HCT116 (cell line): ENCODE results near the gene MTPN. TPM values are rescaled to one million over a fixed set of nuclear protein-coding genes. Genes with fewer than 3 reads are reported as not detected.

ENCODE experiments used
- ATAC-seq: fragments of 200-7000 bp; cut with Tn5 transposase; 2 replicates; pipeline ENCODE4 v1.9.1; 2020; ENCODE audit warnings: mild to moderate bottlenecking, moderate library complexity
- BruUV-seq: library from RNA; stranded (reverse); fragments of 400-500 nt; replicated peaks from 2 replicates; lab custom pipeline; 2021; lab: Mats Ljungman, UMichigan
- CTCF ChIA-PET: fragments of 300-600 bp; sonication (Branson Sonifier 250); formaldehyde crosslinking; loops from one replicate; lab custom pipeline; 2021; ENCODE audit warnings: antibody characterized with exemption; lab: Charles Lee
- POLR2A ChIA-PET: fragments of 300-600, 350-600 bp; sonication (Branson Sonifier 250); formaldehyde crosslinking; loops from one replicate; lab custom pipeline; 2021; ENCODE audit warnings: antibody characterized with exemption; lab: Charles Lee
- RAD21 ChIA-PET, 2 experiments: fragments of 300-600 bp; sonication (Branson Sonifier 250); formaldehyde crosslinking; loops; one replicate each; lab custom pipeline; 2023; ENCODE audit warnings: low total read pairs in 2 of 2; ENCODE audit not compliant: uncharacterized antibody in 2 of 2, unreplicated experiment in 2 of 2, low non-redundant PET in 1 of 2; lab: Charles Lee
- DNase-seq: peaks from one replicate; pipeline ENCODE4 v3.0.0-alpha.2; 2010; ENCODE audit warnings: low read depth, low spot score
- H2AFZ ChIP-seq: fragments of 200-600 bp; shearing (Covaris generic), sonication (generic); 2 replicates; pipeline ENCODE4 v1.6.1; 2017; ENCODE audit warnings: low read depth, mixed run types, mixed read lengths, antibody characterized with exemption, low read length; ENCODE audit not compliant: poor library complexity, severe bottlenecking
- H3K27ac ChIP-seq: 2 replicates; pipeline ENCODE4 v1.5.1; 2012; ENCODE audit warnings: low read depth, low read length
- H3K27me3 ChIP-seq: fragments of 200-600 bp; sonication (generic); 2 replicates; pipeline ENCODE4 v1.6.1; 2016; ENCODE audit warnings: mixed run types, low read length, mixed read lengths; ENCODE audit not compliant: insufficient read depth
- H3K36me3 ChIP-seq, 2 experiments: fragments of 200-500 bp in 1 of 2; fragments of 200-600 bp in 1 of 2; sonication (Bioruptor generic) in 1 of 2; sonication (generic) in 1 of 2; 2 replicates each; pipeline versions ENCODE4 v1.5.1 to v1.6.1; 2014 to 2016; ENCODE audit warnings: low read length in 2 of 2, inconsistent platforms in 1 of 2, mixed read lengths in 1 of 2, mixed run types in 1 of 2; ENCODE audit not compliant: insufficient read depth in 2 of 2, control insufficient read depth in 1 of 2
- H3K4me1 ChIP-seq, 2 experiments: fragments of 200-600 bp in 1 of 2; sonication (generic) in 1 of 2; 2 replicates each; pipeline versions ENCODE4 v1.5.1 to v1.6.1; 2012 to 2017; ENCODE audit warnings: low read length in 2 of 2, inconsistent platforms in 1 of 2, mild to moderate bottlenecking in 1 of 2, mixed read lengths in 1 of 2, mixed run types in 1 of 2, moderate library complexity in 1 of 2; ENCODE audit not compliant: insufficient read depth in 2 of 2, control insufficient read depth in 1 of 2
- H3K4me2 ChIP-seq: fragments of 200-600 bp; sonication (generic); 2 replicates; pipeline ENCODE4 v1.6.1; 2017; ENCODE audit warnings: mixed run types, low read length, mixed read lengths
- H3K4me3 ChIP-seq, 2 experiments: fragments of 200-600 bp in 1 of 2; sonication (generic) in 1 of 2; replicated peaks in 1 of 2; 2 replicates each; pipeline ENCODE4 v1.5.1; 2011 to 2016; ENCODE audit warnings: low read length in 2 of 2, control low read depth in 1 of 2, low read depth in 1 of 2, mild to moderate bottlenecking in 1 of 2, mixed read lengths in 1 of 2, mixed run types in 1 of 2
- H3K79me2 ChIP-seq: fragments of 200-600 bp; sonication (generic); 2 replicates; pipeline ENCODE4 v1.6.1; 2017; ENCODE audit warnings: mild to moderate bottlenecking, mixed run types, low read length, moderate library complexity, mixed read lengths; ENCODE audit not compliant: insufficient read depth
- H3K9ac ChIP-seq: fragments of 200-600 bp; sonication (generic); 2 replicates; pipeline ENCODE4 v1.6.1; 2016; ENCODE audit warnings: low read length, mixed read lengths
- H3K9me2 ChIP-seq: fragments of 200-600 bp; sonication (generic), shearing (Covaris generic); 2 replicates; pipeline ENCODE4 v1.6.1; 2017; ENCODE audit warnings: mixed run types, mild to moderate bottlenecking, moderate library complexity; ENCODE audit not compliant: insufficient read depth
- H3K9me3 ChIP-seq, 2 experiments: fragments of 200-500 bp in 1 of 2; fragments of 200-600 bp in 1 of 2; sonication (Bioruptor generic) in 1 of 2; sonication (generic) in 1 of 2; 2 replicates each; pipeline ENCODE4 v1.6.1; 2014 to 2017; ENCODE audit warnings: low read length in 2 of 2, mixed read lengths in 2 of 2, inconsistent platforms in 1 of 2, low read depth in 1 of 2, mild to moderate bottlenecking in 1 of 2, mixed run types in 1 of 2, moderate library complexity in 1 of 2; ENCODE audit not compliant: control insufficient read depth in 1 of 2, insufficient read depth in 1 of 2
- H4K20me1 ChIP-seq: fragments of 200-600 bp; sonication (generic), shearing (Covaris generic); 2 replicates; pipeline ENCODE4 v1.6.1; 2017; ENCODE audit warnings: mixed run types, mild to moderate bottlenecking, moderate library complexity; ENCODE audit not compliant: insufficient read depth
- CBX3 ChIP-seq: IDR thresholded peaks from 2 replicates; pipeline ENCODE4 v1.6.1; 2012; ENCODE audit warnings: low read depth
- EGR1 ChIP-seq: IDR thresholded peaks from 2 replicates; pipeline ENCODE4 v1.6.1; 2012; ENCODE audit warnings: low read depth
- ELF1 ChIP-seq: IDR thresholded peaks from 2 replicates; pipeline ENCODE4 v1.6.1; 2012; ENCODE audit warnings: low read depth, borderline replicate concordance
- EZH2phosphoT487 ChIP-seq: fragments of 200-600 bp; IDR thresholded peaks from 2 replicates; pipeline ENCODE4 v1.6.1; 2018; ENCODE audit warnings: antibody characterized with exemption, borderline replicate concordance
- POLR2A ChIP-seq: IDR thresholded peaks from 2 replicates; pipeline ENCODE4 v1.7.0; 2011; ENCODE audit warnings: borderline replicate concordance; ENCODE audit not compliant: insufficient read depth, insufficient read length; ENCODE audit errors: extremely low read depth
- POLR2AphosphoS5 ChIP-seq: IDR thresholded peaks from 2 replicates; pipeline ENCODE4 v1.6.1; 2011; ENCODE audit warnings: mild to moderate bottlenecking, low read depth, low read length, moderate library complexity
- SP1 ChIP-seq: IDR thresholded peaks from 2 replicates; pipeline ENCODE4 v1.6.1; 2012; ENCODE audit warnings: low read depth
- SRF ChIP-seq: IDR thresholded peaks from 2 replicates; pipeline ENCODE4 v1.6.1; 2012; ENCODE audit warnings: low read depth
- TCF7L2 ChIP-seq: IDR thresholded peaks from 2 replicates; pipeline ENCODE4 v1.7.0; 2011; ENCODE audit warnings: borderline replicate concordance, inconsistent platforms; ENCODE audit not compliant: insufficient read depth, insufficient read length; ENCODE audit errors: extremely low read depth
- YY1 ChIP-seq: IDR thresholded peaks from 2 replicates; pipeline ENCODE4 v1.6.1; 2011; ENCODE audit warnings: low read length, low read depth, moderate library complexity, mild to moderate bottlenecking; ENCODE audit not compliant: insufficient replicate concordance; ENCODE audit errors: extremely low read depth
- ZBTB33 ChIP-seq: IDR thresholded peaks from 2 replicates; pipeline ENCODE4 v1.6.1; 2011; ENCODE audit warnings: mild to moderate bottlenecking, low read length, moderate library complexity; ENCODE audit not compliant: insufficient replicate concordance; ENCODE audit errors: extremely low read depth
- ZFX ChIP-seq: fragments of 450-650 bp; IDR thresholded peaks from 2 replicates; pipeline ENCODE4 v1.6.1; 2017
- ZNF274 ChIP-seq: fragments of 200-500 bp; sonication (Bioruptor generic); IDR thresholded peaks from 2 replicates; pipeline ENCODE4 v1.6.1; 2014; ENCODE audit warnings: mild to moderate bottlenecking, low read depth, low read length, inconsistent platforms
- intact Hi-C: fragments of 100-400 bp; cut with micrococcal nuclease; formaldehyde crosslinking; loops from 2 replicates; pipeline ENCODE4 v1.10.0; 2022
- total RNA-seq: library from RNA; stranded (reverse); gene quantifications from one replicate; pipeline ENCODE4 v1.2.1, GENCODE V29; 2021; ENCODE audit not compliant: unreplicated experiment
- TF ChIP-seq, protein P1 (sequence below): IDR thresholded peaks from 2 replicates; pipeline ENCODE4 v1.6.1; 2012; ENCODE audit warnings: low read depth
- TF ChIP-seq, protein P2 (sequence below), 3 experiments: fragments of 200-600 bp in 1 of 3; sonication (generic) in 1 of 3; IDR thresholded peaks in 2 of 3; conservative IDR thresholded peaks in 1 of 3; 2 replicates each; pipeline ENCODE4 v1.5.1; 2012 to 2017; ENCODE audit warnings: low read depth in 2 of 3, low read length in 2 of 3, antibody characterized with exemption in 1 of 3, borderline replicate concordance in 1 of 3, control low read depth in 1 of 3, mild to moderate bottlenecking in 1 of 3, mixed read lengths in 1 of 3, mixed run types in 1 of 3, moderate library complexity in 1 of 3; ENCODE audit not compliant: insufficient read depth in 1 of 3

The MTPN gene
- total RNA-seq, 1 experiment from 2014 or later, result 152 TPM

DNA sequence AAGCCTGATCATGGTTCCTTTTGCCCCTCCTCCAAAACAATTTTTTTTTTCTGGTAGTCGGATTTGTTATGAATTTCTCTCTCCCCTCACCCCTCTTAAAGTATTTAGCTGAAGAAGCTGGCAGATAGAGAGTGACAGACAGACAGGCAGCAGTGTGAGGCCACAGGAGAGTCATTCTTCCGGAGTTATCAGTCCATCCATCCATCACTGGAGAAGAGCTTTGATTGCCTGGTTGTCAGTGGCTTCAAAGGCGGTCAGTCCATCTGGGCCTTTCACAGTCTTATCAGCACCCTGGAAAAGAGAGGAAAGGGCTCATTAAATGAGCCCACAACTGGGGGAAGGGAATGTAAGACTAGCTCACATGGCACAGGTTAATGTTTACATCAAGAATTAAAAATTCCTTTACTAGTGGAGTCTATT, 47.4 kb downstream of the MTPN start:
- ChIA-PET POLR2A (no interaction called here), CTCF (no interaction called here), RAD21 (no interaction called here)
- Histone ChIP-seq H3K4me2 (no peak overlapping the region), H3K4me3 (no peak overlapping the region), H3K27me3 (no peaks in the 10 kb centered on the region), H2AFZ (no peak overlapping the region), H3K36me3 (peaks cover 0 to 7% of the 10 kb centered on the region in 2 experiments; a peak in 1 of 4 replicates), H3K27ac (no peak overlapping the region), H3K9ac (no peak overlapping the region), H3K79me2 (peaks cover 44% of the 10 kb centered on the region), H3K9me3 (no peaks in the 10 kb centered on the region), H3K4me1 (peaks cover 0 to 7% of the 10 kb centered on the region in 2 experiments; a peak in 1 of 4 replicates), H3K9me2 (no peaks in the 10 kb centered on the region), H4K20me1 (peaks cover 10% of the 10 kb centered on the region; the same call in 1 of the 2 replicates)
- intact Hi-C loops, result no loop called here
- DNase-seq, result no peak
- BruUV-seq, result no TSS peak
- no peak for ATAC-seq
- no peak for TF ChIP-seq ZNF274
- TF ChIP-seq TCF7L2, result no peak
- TF ChIP-seq POLR2A, result no peak
- TF ChIP-seq YY1, result no peak
- TF ChIP-seq ELF1, result no peak
- no peak for TF ChIP-seq SP1
- TF ChIP-seq, protein P1, sequence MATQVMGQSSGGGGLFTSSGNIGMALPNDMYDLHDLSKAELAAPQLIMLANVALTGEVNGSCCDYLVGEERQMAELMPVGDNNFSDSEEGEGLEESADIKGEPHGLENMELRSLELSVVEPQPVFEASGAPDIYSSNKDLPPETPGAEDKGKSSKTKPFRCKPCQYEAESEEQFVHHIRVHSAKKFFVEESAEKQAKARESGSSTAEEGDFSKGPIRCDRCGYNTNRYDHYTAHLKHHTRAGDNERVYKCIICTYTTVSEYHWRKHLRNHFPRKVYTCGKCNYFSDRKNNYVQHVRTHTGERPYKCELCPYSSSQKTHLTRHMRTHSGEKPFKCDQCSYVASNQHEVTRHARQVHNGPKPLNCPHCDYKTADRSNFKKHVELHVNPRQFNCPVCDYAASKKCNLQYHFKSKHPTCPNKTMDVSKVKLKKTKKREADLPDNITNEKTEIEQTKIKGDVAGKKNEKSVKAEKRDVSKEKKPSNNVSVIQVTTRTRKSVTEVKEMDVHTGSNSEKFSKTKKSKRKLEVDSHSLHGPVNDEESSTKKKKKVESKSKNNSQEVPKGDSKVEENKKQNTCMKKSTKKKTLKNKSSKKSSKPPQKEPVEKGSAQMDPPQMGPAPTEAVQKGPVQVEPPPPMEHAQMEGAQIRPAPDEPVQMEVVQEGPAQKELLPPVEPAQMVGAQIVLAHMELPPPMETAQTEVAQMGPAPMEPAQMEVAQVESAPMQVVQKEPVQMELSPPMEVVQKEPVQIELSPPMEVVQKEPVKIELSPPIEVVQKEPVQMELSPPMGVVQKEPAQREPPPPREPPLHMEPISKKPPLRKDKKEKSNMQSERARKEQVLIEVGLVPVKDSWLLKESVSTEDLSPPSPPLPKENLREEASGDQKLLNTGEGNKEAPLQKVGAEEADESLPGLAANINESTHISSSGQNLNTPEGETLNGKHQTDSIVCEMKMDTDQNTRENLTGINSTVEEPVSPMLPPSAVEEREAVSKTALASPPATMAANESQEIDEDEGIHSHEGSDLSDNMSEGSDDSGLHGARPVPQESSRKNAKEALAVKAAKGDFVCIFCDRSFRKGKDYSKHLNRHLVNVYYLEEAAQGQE, result no peak
- TF ChIP-seq SRF, result no peak
- TF ChIP-seq, protein P2, sequence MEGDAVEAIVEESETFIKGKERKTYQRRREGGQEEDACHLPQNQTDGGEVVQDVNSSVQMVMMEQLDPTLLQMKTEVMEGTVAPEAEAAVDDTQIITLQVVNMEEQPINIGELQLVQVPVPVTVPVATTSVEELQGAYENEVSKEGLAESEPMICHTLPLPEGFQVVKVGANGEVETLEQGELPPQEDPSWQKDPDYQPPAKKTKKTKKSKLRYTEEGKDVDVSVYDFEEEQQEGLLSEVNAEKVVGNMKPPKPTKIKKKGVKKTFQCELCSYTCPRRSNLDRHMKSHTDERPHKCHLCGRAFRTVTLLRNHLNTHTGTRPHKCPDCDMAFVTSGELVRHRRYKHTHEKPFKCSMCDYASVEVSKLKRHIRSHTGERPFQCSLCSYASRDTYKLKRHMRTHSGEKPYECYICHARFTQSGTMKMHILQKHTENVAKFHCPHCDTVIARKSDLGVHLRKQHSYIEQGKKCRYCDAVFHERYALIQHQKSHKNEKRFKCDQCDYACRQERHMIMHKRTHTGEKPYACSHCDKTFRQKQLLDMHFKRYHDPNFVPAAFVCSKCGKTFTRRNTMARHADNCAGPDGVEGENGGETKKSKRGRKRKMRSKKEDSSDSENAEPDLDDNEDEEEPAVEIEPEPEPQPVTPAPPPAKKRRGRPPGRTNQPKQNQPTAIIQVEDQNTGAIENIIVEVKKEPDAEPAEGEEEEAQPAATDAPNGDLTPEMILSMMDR (IDR thresholded peaks at IDR 0.05 in 2 of 3, conservative IDR thresholded peaks at IDR 0.05 in 1 of 3; ENCODE audit: borderline replicate concordance in 1 of 3, insufficient read depth in 1 of 3, low read depth in 2 of 3, low read length in 2 of 3), result no peak
- no peak for TF ChIP-seq CBX3
- TF ChIP-seq EZH2phosphoT487, result no peak
- no peak for TF ChIP-seq EGR1
- TF ChIP-seq ZBTB33, result no peak
- no peak for TF ChIP-seq ZFX
- no peak for TF ChIP-seq POLR2AphosphoS5
